ENCODE results near the gene HLA-DOA. TPM values are rescaled to one million over a fixed set of nuclear protein-coding genes. Genes with fewer than 3 reads are reported as not detected.

Gene HLA-DOA
- total RNA-seq, 1 experiment from 2014 or later, result 0.16 TPM

GRCh38 chr6:33000055-33000454, 9.3 kb downstream of the HLA-DOA start:
- Histone ChIP-seq H3K9me3 (replicated peaks) (no peaks in the 10 kb centered on the region), H3K4me3 (no peak overlapping the region), H3K27ac (no peak overlapping the region), H3K27me3 (0 out of 2 replicates have a peak, but pooled peaks cover 12% of the 10 kb centered on the region), H3K4me1 (no peaks in the 10 kb centered on the region), H3K36me3 (no peaks in the 10 kb centered on the region)
- DNase-seq, result no peak

GRCh38 chr6:32995448-32995847, 13.9 kb downstream of the HLA-DOA start:
- no peaks in the 10 kb centered on the region for H3K36me3 ChIP-seq
- no peak overlapping the region for H3K4me3 ChIP-seq
- DNase-seq, result no peak
- no peak overlapping the region for H3K27ac ChIP-seq
- H3K9me3 ChIP-seq (replicated peaks), result no peaks in the 10 kb centered on the region
- no peaks in the 10 kb centered on the region for H3K4me1 ChIP-seq
- peaks cover 8% of the 10 kb centered on the region; the same call in 1 of the 2 replicates for H3K27me3 ChIP-seq

GRCh38 chr6:32993363-32993973, 15.9 kb downstream of the HLA-DOA start:
- H3K4me1 ChIP-seq, result no peaks in the 10 kb centered on the region
- no peaks in the 10 kb centered on the region for H3K36me3 ChIP-seq
- no peak overlapping the region for H3K4me3 ChIP-seq
- no peaks in the 10 kb centered on the region for H3K9me3 ChIP-seq (replicated peaks)
- DNase-seq, result no peak
- H3K27ac ChIP-seq, result no peak overlapping the region
- H3K27me3 ChIP-seq, result peaks cover 8% of the 10 kb centered on the region; the same call in 1 of the 2 replicates

GRCh38 chr6:32991972-32992371, 17.4 kb downstream of the HLA-DOA start:
- no peak overlapping the region for H3K27ac ChIP-seq
- H3K27me3 ChIP-seq, result peaks cover 8% of the 10 kb centered on the region; the same call in 1 of the 2 replicates

GRCh38 chr6:32989368-32989767, 20.0 kb downstream of the HLA-DOA start:
- no peak for DNase-seq
- H3K4me1 ChIP-seq, result no peaks in the 10 kb centered on the region
- H3K36me3 ChIP-seq, result no peaks in the 10 kb centered on the region

More at GRCh38 chr6:32991972-32992371, 17.4 kb downstream of the HLA-DOA start:
- H3K9me3 ChIP-seq (replicated peaks), result no peaks in the 10 kb centered on the region
- H3K4me3 ChIP-seq, result no peak overlapping the region
- no peaks in the 10 kb centered on the region for H3K4me1 ChIP-seq
- DNase-seq, result no peak
- no peaks in the 10 kb centered on the region for H3K36me3 ChIP-seq

GRCh38 chr6:32984622-32985389, 24.6 kb downstream of the HLA-DOA start:
- H3K27me3 ChIP-seq, result no peaks in the 10 kb centered on the region
- no peaks in the 10 kb centered on the region for H3K9me3 ChIP-seq (replicated peaks)
- no peaks in the 10 kb centered on the region for H3K4me1 ChIP-seq
- no peak overlapping the region for H3K4me3 ChIP-seq
- DNase-seq, result peak; percentile 81 to 92
- no peak overlapping the region for H3K27ac ChIP-seq
- peaks cover 26% of the 10 kb centered on the region for H3K36me3 ChIP-seq

More at GRCh38 chr6:32989368-32989767, 20.0 kb downstream of the HLA-DOA start:
- no peaks in the 10 kb centered on the region for H3K9me3 ChIP-seq (replicated peaks)
- H3K27ac ChIP-seq, result no peak overlapping the region
- H3K27me3 ChIP-seq, result peaks cover 4% of the 10 kb centered on the region; the same call in 1 of the 2 replicates
- H3K4me3 ChIP-seq, result no peak overlapping the region

GRCh38 chr6:32983964-32984621, 25.3 kb downstream of the HLA-DOA start:
- Histone ChIP-seq H3K4me3 (no peak overlapping the region), H3K9me3 (replicated peaks) (no peaks in the 10 kb centered on the region), H3K27ac (no peak overlapping the region), H3K36me3 (peaks cover 33% of the 10 kb centered on the region), H3K27me3 (no peaks in the 10 kb centered on the region), H3K4me1 (no peaks in the 10 kb centered on the region)
- DNase-seq, result no peak

GRCh38 chr6:32983493-32983848, 25.9 kb downstream of the HLA-DOA start:
- no peak for DNase-seq
- no peak overlapping the region for H3K27ac ChIP-seq
- H3K36me3 ChIP-seq, result peaks cover 37% of the 10 kb centered on the region

GRCh38 chr6:32982702-32983492, 26.5 kb downstream of the HLA-DOA start:
- no peaks in the 10 kb centered on the region for H3K27me3 ChIP-seq
- H3K4me3 ChIP-seq, result no peak overlapping the region
- no peaks in the 10 kb centered on the region for H3K9me3 ChIP-seq (replicated peaks)
- H3K27ac ChIP-seq, result no peak overlapping the region
- no peaks in the 10 kb centered on the region for H3K4me1 ChIP-seq
- no peak for DNase-seq
- peaks cover 43% of the 10 kb centered on the region for H3K36me3 ChIP-seq

More at GRCh38 chr6:32983493-32983848, 25.9 kb downstream of the HLA-DOA start:
- no peaks in the 10 kb centered on the region for H3K27me3 ChIP-seq
- no peak overlapping the region for H3K4me3 ChIP-seq
- H3K9me3 ChIP-seq (replicated peaks), result no peaks in the 10 kb centered on the region
- H3K4me1 ChIP-seq, result no peaks in the 10 kb centered on the region

GRCh38 chr6:32982084-32982701, 27.2 kb downstream of the HLA-DOA start:
- Histone ChIP-seq H3K27me3 (no peaks in the 10 kb centered on the region), H3K9me3 (replicated peaks) (no peaks in the 10 kb centered on the region), H3K36me3 (peaks cover 50% of the 10 kb centered on the region), H3K27ac (no peak overlapping the region), H3K4me1 (no peaks in the 10 kb centered on the region), H3K4me3 (no peak overlapping the region)
- DNase-seq, result peak in 1 of 2 experiments; percentile 41

- Histone ChIP-seq H3K9me3 (replicated peaks) (no peaks in the 10 kb centered on the region), H3K4me1 (no peaks in the 10 kb centered on the region), H3K36me3 (peaks cover 66% of the 10 kb centered on the region), H3K27ac (no peak overlapping the region), H3K27me3 (no peaks in the 10 kb centered on the region), H3K4me3 (no peak overlapping the region)
- no peak for DNase-seq
Observed at GRCh38 chr6:32980488-32981038, 28.8 kb downstream of the HLA-DOA start.

- H3K36me3 ChIP-seq, result peaks cover 73% of the 10 kb centered on the region
- no peaks in the 10 kb centered on the region for H3K4me1 ChIP-seq
- H3K9me3 ChIP-seq (replicated peaks), result no peaks in the 10 kb centered on the region
- no peaks in the 10 kb centered on the region for H3K27me3 ChIP-seq
- DNase-seq, result no peak
- H3K27ac ChIP-seq, result no peak overlapping the region
- no peak overlapping the region for H3K4me3 ChIP-seq
Observed at GRCh38 chr6:32979720-32980487, 29.5 kb downstream of the HLA-DOA start.

GRCh38 chr6:32977953-32978324, 31.5 kb downstream of the HLA-DOA start:
- H3K27me3 ChIP-seq, result no peaks in the 10 kb centered on the region
- H3K4me3 ChIP-seq, result no peak overlapping the region
- no peak for DNase-seq
- no peaks in the 10 kb centered on the region for H3K4me1 ChIP-seq
- no peaks in the 10 kb centered on the region for H3K9me3 ChIP-seq (replicated peaks)
- no peak overlapping the region for H3K27ac ChIP-seq
- H3K36me3 ChIP-seq, result peaks cover 92% of the 10 kb centered on the region

Measured in SJCRH30 (cell line).